NT2/D1 (cell line): ENCODE results near the gene LMO3.

Source experiments
- SUZ12 ChIP-seq: IDR thresholded peaks from 2 replicates; pipeline ENCODE4 v1.6.1; 2011; ENCODE audit not compliant: insufficient read length, insufficient read depth; ENCODE audit errors: extremely low read depth
- YY1 ChIP-seq: IDR thresholded peaks from 2 replicates; pipeline ENCODE4 v1.6.1; 2011; ENCODE audit not compliant: insufficient read length, insufficient read depth
- ZNF274 ChIP-seq: IDR thresholded peaks from 2 replicates; pipeline ENCODE4 v1.6.1; 2011; ENCODE audit warnings: mild to moderate bottlenecking, low read depth, low read length

- no peak for TF ChIP-seq YY1
- no peak for TF ChIP-seq ZNF274
- no peak for TF ChIP-seq SUZ12
Observed at GRCh38 chr12:16515666-16516065, 90.3 kb downstream of the LMO3 start.
